Immature natural killer cell (primary cell): Measurements from ENCODE around the gene TMTC4. TPM values are rescaled to one million over a fixed set of nuclear protein-coding genes. Genes with fewer than 3 reads are reported as not detected.

ENCODE experiments used
- DNase-seq, 3 donors: peaks; one replicate each; pipeline ENCODE4 v3.0.0; 2022; ENCODE audit warnings: mixed read lengths in 1 of 3
- H3K27ac Mint-ChIP-seq, 6 donors: one replicate each; pipeline ENCODE4 v1.8.0; 2020; ENCODE audit warnings: mixed read lengths in 6 of 6, mild to moderate bottlenecking in 5 of 6, inconsistent platforms in 4 of 6, moderate library complexity in 3 of 6
- H3K27me3 Mint-ChIP-seq, 3 donors: one replicate each; pipeline ENCODE4 v1.8.0; 2020 to 2021; ENCODE audit warnings: low read depth in 3 of 3, mild to moderate bottlenecking in 3 of 3, mixed read lengths in 3 of 3, moderate library complexity in 3 of 3, inconsistent platforms in 1 of 3
- H3K36me3 Mint-ChIP-seq, 3 donors: one replicate each; pipeline ENCODE4 v1.8.0; 2020; ENCODE audit warnings: mixed read lengths in 3 of 3, inconsistent platforms in 2 of 3, mild to moderate bottlenecking in 2 of 3
- H3K4me1 Mint-ChIP-seq, 2 donors: one replicate each; pipeline ENCODE4 v1.8.0; 2020; ENCODE audit warnings: inconsistent platforms in 2 of 2, mild to moderate bottlenecking in 2 of 2, mixed read lengths in 2 of 2, moderate library complexity in 1 of 2
- H3K4me3 Mint-ChIP-seq, 5 donors: one replicate each; pipeline ENCODE4 v1.8.0; 2020; ENCODE audit warnings: mild to moderate bottlenecking in 5 of 5, mixed read lengths in 5 of 5, inconsistent platforms in 3 of 5, moderate library complexity in 3 of 5
- H3K9me3 Mint-ChIP-seq, 6 donors: one replicate each; pipeline ENCODE4 v1.8.0; 2020; ENCODE audit warnings: mild to moderate bottlenecking in 6 of 6, mixed read lengths in 6 of 6, inconsistent platforms in 4 of 6, moderate library complexity in 3 of 6
- polyA plus RNA-seq, 3 donors: library from polyadenylated mRNA; unstranded; fragments of 300-500 nt; fragmentation: Illumina TruSeq; gene quantifications; one replicate each; pipeline ENCODE4 v1.2.3, GENCODE V29; 2021

TMTC4 gene
- polyA plus RNA-seq, 3 donors from 2014 or later = 2.2 to 6.5 (median 5.8) TPM

- Mint-ChIP-seq H3K36me3 (peaks cover 8 to 40% (median 31%) of the 10 kb centered on the region in 3 donors), H3K9me3 (no peaks in the 10 kb centered on the region), H3K4me3 (no peak overlapping the region), H3K27ac (no peak overlapping the region), H3K4me1 (peaks cover 27 to 29% of the 10 kb centered on the region in 2 donors), H3K27me3 (no peaks in the 10 kb centered on the region)
- no peak for DNase-seq
Observed at GRCh38 chr13:100604918-100605710, 69.5 kb downstream of the TMTC4 start.

GRCh38 chr13:100602493-100603111 is 72.0 kb downstream of the TMTC4 start:
- H3K4me3 Mint-ChIP-seq = no peak overlapping the region
- H3K27ac Mint-ChIP-seq = peak overlapping the region in 1 of 6 donors; percentile 67
- H3K9me3 Mint-ChIP-seq = no peaks in the 10 kb centered on the region
- no peaks in the 10 kb centered on the region for H3K27me3 Mint-ChIP-seq
- peaks cover 8 to 32% (median 31%) of the 10 kb centered on the region in 3 donors for H3K36me3 Mint-ChIP-seq
- DNase-seq = no peak
- peaks cover 3 to 4% of the 10 kb centered on the region in 2 donors for H3K4me1 Mint-ChIP-seq

DNA sequence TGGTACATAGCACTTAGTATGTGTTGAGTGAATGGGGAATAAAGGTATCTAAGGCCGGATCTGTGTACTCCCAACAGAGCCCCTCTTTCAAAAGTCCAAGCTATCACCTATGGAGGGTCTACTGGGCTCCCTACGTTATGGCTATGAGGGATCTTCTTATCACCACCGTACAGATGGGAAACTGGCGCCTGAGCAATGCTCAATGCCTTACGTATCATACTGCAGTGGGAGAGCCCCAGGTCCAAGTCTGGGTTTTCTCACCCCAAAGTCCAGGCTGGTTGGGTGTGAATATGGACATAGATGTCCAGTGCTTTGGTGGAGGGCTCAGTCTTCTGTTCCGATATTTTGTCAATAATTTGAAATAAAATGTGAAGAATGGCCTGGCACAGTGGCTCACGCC is 72.9 kb downstream of the TMTC4 start:
- Mint-ChIP-seq H3K9me3 (no peaks in the 10 kb centered on the region), H3K36me3 (peaks cover 8 to 31% (median 31%) of the 10 kb centered on the region in 3 donors), H3K4me1 (no peaks in the 10 kb centered on the region), H3K27ac (no peak overlapping the region), H3K27me3 (peaks cover 0 to 3% (median 0%) of the 10 kb centered on the region in 3 donors), H3K4me3 (no peak overlapping the region)
- DNase-seq = no peak

GRCh38 chr13:100600915-100601314 is 73.7 kb downstream of the TMTC4 start:
- DNase-seq = no peak
- H3K27me3 Mint-ChIP-seq = peaks cover 0 to 3% (median 0%) of the 10 kb centered on the region in 3 donors
- no peaks in the 10 kb centered on the region for H3K4me1 Mint-ChIP-seq
- H3K9me3 Mint-ChIP-seq = no peaks in the 10 kb centered on the region
- peaks cover 8 to 31% (median 31%) of the 10 kb centered on the region in 3 donors for H3K36me3 Mint-ChIP-seq
- peak overlapping the region in 1 of 6 donors; percentile 23 for H3K27ac Mint-ChIP-seq
- H3K4me3 Mint-ChIP-seq = no peak overlapping the region

- no peaks in the 10 kb centered on the region for H3K9me3 Mint-ChIP-seq
- peak overlapping the region in 1 of 6 donors; percentile 23 for H3K27ac Mint-ChIP-seq
- H3K4me3 Mint-ChIP-seq = no peak overlapping the region
- H3K4me1 Mint-ChIP-seq = no peaks in the 10 kb centered on the region
- no peak for DNase-seq
- peaks cover 0 to 3% (median 0%) of the 10 kb centered on the region in 3 donors for H3K27me3 Mint-ChIP-seq
- peaks cover 8 to 28% (median 27%) of the 10 kb centered on the region in 3 donors for H3K36me3 Mint-ChIP-seq
Observed at GRCh38 chr13:100600461-100600860, 74.1 kb downstream of the TMTC4 start.

DNA sequence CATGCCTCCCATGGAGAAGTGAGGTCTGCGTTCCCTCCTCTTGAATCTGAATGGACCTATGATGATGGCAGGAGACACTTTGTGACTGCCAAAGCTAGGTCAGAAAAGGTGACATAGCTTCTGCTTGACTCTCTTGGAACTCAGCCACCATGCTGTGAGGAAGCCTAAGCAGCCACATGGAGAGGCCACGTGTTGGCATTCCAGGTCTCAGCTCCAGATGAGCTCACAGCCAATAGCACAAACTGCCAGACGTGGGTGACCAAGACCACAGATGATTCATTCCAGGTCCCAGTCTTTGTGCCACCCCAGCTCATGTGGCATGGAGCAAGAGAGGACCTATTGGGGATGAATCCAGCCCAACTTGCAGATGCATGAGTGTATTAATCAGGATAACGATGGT is 77.3 kb downstream of the TMTC4 start:
- Mint-ChIP-seq H3K4me3 (no peak overlapping the region), H3K4me1 (no peaks in the 10 kb centered on the region), H3K27me3 (peaks cover 0 to 3% (median 2%) of the 10 kb centered on the region in 3 donors), H3K9me3 (no peaks in the 10 kb centered on the region), H3K27ac (no peak overlapping the region), H3K36me3 (no peaks in the 10 kb centered on the region)
- DNase-seq = no peak

DNA sequence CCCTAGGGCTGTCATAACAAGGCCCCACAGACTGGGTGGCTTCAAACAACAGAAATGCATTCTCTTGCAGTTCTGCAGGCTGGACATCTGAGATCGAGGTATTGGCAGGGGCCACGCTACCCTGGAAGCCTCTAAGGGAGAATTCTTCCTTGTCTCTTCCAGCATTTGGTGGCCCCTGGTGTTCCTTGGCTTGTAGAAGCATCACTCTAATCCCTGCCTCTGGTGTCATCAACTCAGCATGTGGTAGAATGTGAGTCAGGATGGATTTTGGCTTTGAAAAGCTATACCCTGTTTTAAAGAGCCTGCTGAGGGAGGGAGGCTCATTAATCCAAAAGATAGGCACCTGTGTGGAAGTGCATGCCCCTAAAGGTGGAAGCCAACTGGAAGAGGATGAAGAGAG is 78.1 kb downstream of the TMTC4 start:
- Mint-ChIP-seq H3K9me3 (no peaks in the 10 kb centered on the region), H3K4me3 (no peak overlapping the region), H3K4me1 (no peaks in the 10 kb centered on the region), H3K27ac (peak overlapping the region in 1 of 6 donors; percentile 68), H3K36me3 (no peaks in the 10 kb centered on the region), H3K27me3 (peaks cover 0 to 3% (median 2%) of the 10 kb centered on the region in 3 donors)
- no peak for DNase-seq

DNA sequence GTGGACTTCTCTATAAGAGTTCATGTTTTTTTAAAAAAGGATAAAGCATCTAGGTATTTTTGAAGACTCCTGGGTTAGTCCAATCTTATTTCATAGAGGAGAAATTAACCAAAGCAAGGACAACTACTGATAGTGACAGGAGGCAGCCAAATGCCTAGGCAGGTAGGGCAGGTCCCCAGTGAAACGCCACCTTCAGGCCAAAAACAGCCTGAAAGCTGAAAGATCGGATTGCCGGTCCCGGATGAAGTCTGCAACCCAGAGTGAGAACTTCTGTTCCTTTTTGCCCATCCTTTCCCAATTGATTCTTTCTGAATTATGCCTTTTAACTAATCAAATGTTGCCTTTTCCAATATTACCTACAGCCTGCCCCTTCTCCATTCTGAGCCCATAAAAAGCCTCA is 79.9 kb downstream of the TMTC4 start:
- Mint-ChIP-seq H3K9me3 (no peaks in the 10 kb centered on the region), H3K4me3 (no peak overlapping the region), H3K4me1 (no peaks in the 10 kb centered on the region), H3K36me3 (no peaks in the 10 kb centered on the region), H3K27ac (no peak overlapping the region), H3K27me3 (peaks cover 0 to 3% (median 2%) of the 10 kb centered on the region in 3 donors)
- DNase-seq = no peak

GRCh38 chr13:100594255-100594654 is 80.3 kb downstream of the TMTC4 start:
- DNase-seq = no peak
- Mint-ChIP-seq H3K27me3 (peaks cover 0 to 3% (median 2%) of the 10 kb centered on the region in 3 donors), H3K36me3 (no peaks in the 10 kb centered on the region), H3K27ac (no peak overlapping the region), H3K4me1 (peaks cover 3% of the 10 kb centered on the region in 2 donors), H3K4me3 (no peak overlapping the region), H3K9me3 (no peaks in the 10 kb centered on the region)

DNA sequence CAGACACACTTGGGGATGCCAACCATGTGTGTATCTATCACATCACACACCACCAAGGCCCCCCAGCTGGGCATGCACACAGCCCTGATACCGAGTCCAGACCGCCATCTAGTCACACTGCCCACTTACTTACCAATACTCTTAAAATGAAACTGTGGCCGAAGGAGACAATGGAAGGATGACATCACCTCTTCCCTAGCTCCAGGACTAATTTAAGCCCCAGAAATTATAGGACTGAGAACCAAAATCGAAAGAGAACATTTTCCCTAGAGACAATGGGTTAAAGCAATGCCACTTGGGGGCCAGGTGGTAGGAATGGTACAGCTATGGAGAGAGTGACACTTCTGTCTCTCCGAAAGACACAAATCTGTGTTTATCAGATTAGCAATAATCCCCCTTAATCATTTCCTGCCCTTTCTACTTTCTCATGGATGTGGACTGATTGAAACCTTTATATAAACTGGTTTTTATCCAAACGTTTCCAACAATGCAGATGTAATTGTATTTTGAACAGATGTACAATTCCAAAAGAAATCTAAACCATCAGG is 85.3 kb downstream of the TMTC4 start:
- no peak for DNase-seq
- Mint-ChIP-seq H3K4me1 (peaks cover 22 to 26% of the 10 kb centered on the region in 2 donors), H3K27me3 (peaks cover 0 to 2% (median under 1%) of the 10 kb centered on the region in 3 donors), H3K36me3 (no peaks in the 10 kb centered on the region), H3K4me3 (peak overlapping the region; percentile 83 to 90 (median 86)), H3K9me3 (peaks cover 0 to 2% (median 0%) of the 10 kb centered on the region in 6 donors), H3K27ac (peak overlapping the region; percentile 83 to 87 (median 84))

DNA sequence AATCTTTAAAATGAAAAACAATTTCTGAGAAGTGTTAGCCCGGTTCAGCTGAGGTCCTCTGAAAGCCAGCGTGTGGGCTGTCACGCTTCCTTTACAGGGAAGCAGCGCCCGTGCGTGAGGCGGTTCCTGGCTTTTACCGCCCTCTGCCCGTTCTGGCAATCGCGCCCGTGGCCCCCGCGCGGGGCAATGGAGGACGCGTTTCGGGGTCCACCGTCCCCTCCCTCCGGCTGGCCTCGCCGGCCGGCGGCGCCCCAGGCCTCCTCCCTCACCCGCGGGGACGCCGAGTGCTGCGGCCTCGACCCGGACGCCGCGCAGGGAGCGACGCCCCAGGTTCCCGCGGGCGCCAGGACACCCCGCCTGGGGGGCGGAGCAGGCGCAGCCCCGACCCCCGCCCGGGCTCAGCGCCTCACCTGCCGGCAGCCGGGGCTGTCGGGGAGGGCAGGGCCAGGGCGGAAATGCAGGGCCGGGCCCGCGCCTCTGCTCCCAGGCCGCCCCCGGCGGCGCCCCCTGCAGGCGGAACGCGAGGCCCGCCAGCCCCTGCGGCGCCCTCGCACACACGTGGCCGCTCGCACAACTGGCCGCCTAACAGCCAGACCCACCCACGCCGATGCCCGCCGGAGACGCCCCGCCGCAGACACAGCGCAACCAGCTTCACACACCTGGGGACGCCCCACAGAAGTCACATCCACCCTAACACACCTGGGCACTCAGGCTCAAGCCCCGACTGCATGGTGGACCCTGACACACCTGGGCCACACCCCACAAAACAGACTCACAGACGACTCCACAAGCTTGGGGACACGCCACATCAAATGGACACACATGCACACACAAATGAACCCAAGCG is 86.0 kb downstream of the TMTC4 start, which contains the start of gene GGACT:
GGACT (minus strand) TSS at position 459 of the 847 bp plus-strand sequence. CDS start 56,198 bp downstream, outside the sequence.
- H3K27me3 Mint-ChIP-seq = peaks cover 0 to 2% (median 0%) of the 10 kb centered on the region in 3 donors
- H3K27ac Mint-ChIP-seq = peak within 1 kb of the TSS; percentile 84 to 90 (median 85)
- DNase-seq = peak; percentile 78 to 82 (median 81)
- peaks cover 0 to under 1% (median 0%) of the 10 kb centered on the region in 3 donors for H3K36me3 Mint-ChIP-seq
- peaks cover 22 to 26% of the 10 kb centered on the region in 2 donors for H3K4me1 Mint-ChIP-seq
- H3K9me3 Mint-ChIP-seq = peaks cover 0 to 2% (median 0%) of the 10 kb centered on the region in 6 donors
- peak within 1 kb of the TSS; percentile 83 to 90 (median 88) for H3K4me3 Mint-ChIP-seq

- H3K27ac Mint-ChIP-seq = no peak overlapping the region
- peaks cover 41 to 47% of the 10 kb centered on the region in 2 donors for H3K4me1 Mint-ChIP-seq
- peaks cover 0 to 2% (median 0%) of the 10 kb centered on the region in 6 donors for H3K9me3 Mint-ChIP-seq
- H3K27me3 Mint-ChIP-seq = peaks cover 0 to 2% (median 0%) of the 10 kb centered on the region in 3 donors
- H3K4me3 Mint-ChIP-seq = no peak overlapping the region
- no peak for DNase-seq
- peaks cover 12 to 18% (median 12%) of the 10 kb centered on the region in 3 donors for H3K36me3 Mint-ChIP-seq
Observed at GRCh38 chr13:100584896-100585295, 89.7 kb downstream of the TMTC4 start.

- Mint-ChIP-seq H3K9me3 (peaks cover 0 to under 1% (median 0%) of the 10 kb centered on the region in 6 donors), H3K27ac (peak overlapping the region in 4 of 6 donors; percentile 5 to 46 (median 19)), H3K4me3 (peak overlapping the region in 4 of 5 donors; percentile 19 to 36 (median 26)), H3K27me3 (peaks cover 0 to 3% (median 0%) of the 10 kb centered on the region in 3 donors), H3K36me3 (peaks cover 17 to 41% (median 27%) of the 10 kb centered on the region in 3 donors), H3K4me1 (peaks cover 19 to 22% of the 10 kb centered on the region in 2 donors)
- DNase-seq = no peak
Observed at GRCh38 chr13:100581504-100581903, 93.1 kb downstream of the TMTC4 start.
